ENCODE results near the gene EFNA5. TPM values are rescaled to one million over a fixed set of nuclear protein-coding genes. Genes with fewer than 3 reads are reported as not detected.

The EFNA5 gene
- total RNA-seq, 2 donors from 2014 or later = 6.0 to 13.5 TPM

DNA sequence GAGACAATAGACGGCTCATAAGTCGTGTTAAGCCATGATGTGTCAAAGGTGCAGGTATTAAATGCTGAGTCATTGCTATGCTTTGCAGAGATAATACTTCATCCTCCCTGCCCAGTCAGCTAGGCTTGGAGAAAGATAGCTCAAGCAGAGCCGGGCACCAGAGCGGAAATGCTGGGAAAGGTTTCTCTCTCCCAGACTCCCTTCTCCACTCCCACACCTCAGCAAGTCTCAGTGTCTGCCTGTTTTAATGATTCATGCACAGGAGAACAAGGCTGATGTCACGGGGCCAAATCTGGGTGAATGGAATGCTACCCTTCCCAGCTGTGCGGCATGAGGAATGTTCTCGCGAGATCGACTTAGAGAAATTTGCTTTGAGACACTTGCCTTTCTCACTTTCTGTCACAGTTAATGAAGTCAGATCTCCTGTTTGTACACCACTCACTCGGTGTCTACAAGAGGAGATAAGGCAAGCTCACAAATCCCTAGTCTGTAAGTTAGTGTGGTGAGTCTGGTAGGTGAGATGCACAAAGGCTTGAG, 204.4 kb downstream of the EFNA5 start:
- TF ChIP-seq, protein P1, sequence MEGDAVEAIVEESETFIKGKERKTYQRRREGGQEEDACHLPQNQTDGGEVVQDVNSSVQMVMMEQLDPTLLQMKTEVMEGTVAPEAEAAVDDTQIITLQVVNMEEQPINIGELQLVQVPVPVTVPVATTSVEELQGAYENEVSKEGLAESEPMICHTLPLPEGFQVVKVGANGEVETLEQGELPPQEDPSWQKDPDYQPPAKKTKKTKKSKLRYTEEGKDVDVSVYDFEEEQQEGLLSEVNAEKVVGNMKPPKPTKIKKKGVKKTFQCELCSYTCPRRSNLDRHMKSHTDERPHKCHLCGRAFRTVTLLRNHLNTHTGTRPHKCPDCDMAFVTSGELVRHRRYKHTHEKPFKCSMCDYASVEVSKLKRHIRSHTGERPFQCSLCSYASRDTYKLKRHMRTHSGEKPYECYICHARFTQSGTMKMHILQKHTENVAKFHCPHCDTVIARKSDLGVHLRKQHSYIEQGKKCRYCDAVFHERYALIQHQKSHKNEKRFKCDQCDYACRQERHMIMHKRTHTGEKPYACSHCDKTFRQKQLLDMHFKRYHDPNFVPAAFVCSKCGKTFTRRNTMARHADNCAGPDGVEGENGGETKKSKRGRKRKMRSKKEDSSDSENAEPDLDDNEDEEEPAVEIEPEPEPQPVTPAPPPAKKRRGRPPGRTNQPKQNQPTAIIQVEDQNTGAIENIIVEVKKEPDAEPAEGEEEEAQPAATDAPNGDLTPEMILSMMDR (IDR thresholded peaks at IDR 0.05) = no peak
- DNase-seq (ENCODE audit: low spot score) (no peak), ATAC-seq (ENCODE audit: insufficient number of reproducible peaks, low FRiP score, low read depth) (no peak)
- H3K4me3 ChIP-seq = no peak overlapping the region
- no peaks in the 10 kb centered on the region for H3K9me3 ChIP-seq
- H3K27ac ChIP-seq = peak overlapping the region in 1 of 2 donors; percentile 14
- H3K27me3 ChIP-seq (replicated peaks; ENCODE audit: insufficient read depth) = no peaks in the 10 kb centered on the region
- H3K4me1 ChIP-seq (ENCODE audit: control insufficient read depth in 1 of 2, low read depth in 2 of 2) = peaks cover 31 to 43% of the 10 kb centered on the region in 2 donors
- H3K36me3 ChIP-seq = no peaks in the 10 kb centered on the region

DNA sequence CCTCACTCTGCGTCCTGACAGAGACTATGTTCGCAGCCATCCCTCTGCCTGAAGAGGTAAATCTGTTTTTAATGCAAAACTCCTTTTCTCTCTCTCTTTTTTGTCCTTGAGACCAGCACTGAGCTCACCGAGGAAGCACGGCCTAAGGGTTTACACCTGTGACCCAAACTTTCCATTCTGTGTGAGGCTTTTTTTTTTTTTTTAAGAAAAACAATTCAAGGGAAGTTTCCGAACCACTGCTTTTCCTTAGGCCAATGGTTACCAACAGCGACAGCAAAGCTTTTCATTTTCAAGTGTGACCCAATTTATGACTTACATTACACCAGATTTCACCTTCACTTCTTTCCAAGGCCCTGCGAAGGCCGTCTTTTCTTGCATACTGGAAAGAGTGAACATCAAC, 205.9 kb downstream of the EFNA5 start:
- ATAC-seq (ENCODE audit: insufficient number of reproducible peaks, low FRiP score, low read depth) = no peak

DNA sequence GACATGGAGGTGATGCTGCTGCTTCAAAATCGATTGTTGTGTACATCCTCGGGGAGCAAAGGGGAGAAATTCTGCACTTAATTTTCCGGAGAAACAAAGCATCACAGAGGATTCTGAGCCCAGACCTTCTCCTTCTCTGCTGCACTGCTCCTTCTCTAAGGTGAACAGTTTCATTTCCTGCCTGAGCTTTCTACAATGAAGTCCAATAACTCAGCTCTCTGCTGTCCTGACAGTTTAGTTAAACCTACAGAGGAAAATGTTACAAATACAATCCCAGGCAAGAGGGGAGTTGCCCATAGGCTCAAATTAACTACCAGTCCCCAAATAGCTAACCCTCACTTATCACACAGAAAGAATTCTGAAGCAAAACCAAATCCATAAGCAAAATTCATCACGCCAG, 206.3 kb downstream of the EFNA5 start:
- ATAC-seq (ENCODE audit: insufficient number of reproducible peaks, low FRiP score, low read depth) (no peak), DNase-seq (ENCODE audit: low spot score) (no peak)
- H3K27me3 ChIP-seq (replicated peaks; ENCODE audit: insufficient read depth) = no peaks in the 10 kb centered on the region
- no peaks in the 10 kb centered on the region for H3K9me3 ChIP-seq
- H3K4me1 ChIP-seq (ENCODE audit: control insufficient read depth in 1 of 2, low read depth in 2 of 2) = peaks cover 26 to 34% of the 10 kb centered on the region in 2 donors
- no peak overlapping the region for H3K4me3 ChIP-seq
- no peaks in the 10 kb centered on the region for H3K36me3 ChIP-seq
- TF ChIP-seq, protein P1 (IDR thresholded peaks at IDR 0.05) = no peak
- H3K27ac ChIP-seq = no peak overlapping the region

More for the DNA sequence above, 205.9 kb downstream of the EFNA5 start:
- DNase-seq (ENCODE audit: low spot score) = no peak
- Histone ChIP-seq H3K27ac (no peak overlapping the region), H3K27me3 (replicated peaks; ENCODE audit: insufficient read depth) (no peaks in the 10 kb centered on the region), H3K9me3 (no peaks in the 10 kb centered on the region), H3K36me3 (no peaks in the 10 kb centered on the region), H3K4me1 (ENCODE audit: control insufficient read depth in 1 of 2, low read depth in 2 of 2) (peaks cover 27 to 38% of the 10 kb centered on the region in 2 donors), H3K4me3 (no peak overlapping the region)
- TF ChIP-seq, protein P1 (IDR thresholded peaks at IDR 0.05) = no peak

DNA sequence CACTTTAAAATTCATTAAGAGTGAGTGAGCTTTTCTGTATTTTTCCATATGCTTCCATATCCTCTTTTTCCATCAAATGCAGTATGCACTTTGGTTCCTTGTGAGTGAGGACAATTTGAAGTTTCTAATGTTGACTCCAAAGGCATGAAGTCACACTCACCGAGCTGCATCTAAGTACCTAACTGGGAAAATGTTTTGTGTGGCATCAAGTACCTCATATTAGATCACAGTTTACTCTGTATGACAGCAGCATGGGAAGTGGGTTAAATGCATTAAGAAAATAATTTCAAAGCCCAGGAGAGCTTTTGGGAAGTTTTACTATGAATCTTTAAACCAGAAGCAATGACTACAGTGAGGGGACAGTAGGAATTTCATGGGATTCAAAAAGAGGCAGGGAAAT, 207.0 kb downstream of the EFNA5 start:
- ATAC-seq (ENCODE audit: insufficient number of reproducible peaks, low FRiP score, low read depth) (no peak), DNase-seq (ENCODE audit: low spot score) (no peak)
- TF ChIP-seq, protein P1 (IDR thresholded peaks at IDR 0.05) = no peak

DNA sequence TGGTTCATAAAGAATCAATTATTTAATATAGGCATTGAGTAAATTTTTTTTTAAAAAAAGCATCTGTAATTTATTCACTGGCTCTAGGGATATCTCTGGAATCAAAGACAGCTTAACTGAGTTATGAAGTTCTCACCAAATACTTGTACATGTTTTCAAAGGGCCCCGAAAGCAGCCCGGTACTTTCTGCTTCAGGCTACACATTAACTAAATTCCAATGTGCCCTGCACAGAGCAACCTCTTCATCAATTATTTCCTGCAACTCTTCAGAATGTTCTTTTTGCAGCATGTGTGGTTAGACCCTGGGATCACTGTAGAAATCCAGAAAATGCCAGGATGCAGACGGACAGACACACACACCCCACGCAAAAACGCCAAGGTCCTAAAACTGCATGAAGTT, 209.0 kb downstream of the EFNA5 start:
- TF ChIP-seq, protein P1 (IDR thresholded peaks at IDR 0.05) = no peak
- no peaks in the 10 kb centered on the region for H3K27me3 ChIP-seq (replicated peaks; ENCODE audit: insufficient read depth)
- ATAC-seq (ENCODE audit: insufficient number of reproducible peaks, low FRiP score, low read depth) (no peak), DNase-seq (ENCODE audit: low spot score) (no peak)
- peaks cover 9% of the 10 kb centered on the region in 2 donors for H3K4me1 ChIP-seq (ENCODE audit: control insufficient read depth in 1 of 2, low read depth in 2 of 2)
- no peak overlapping the region for H3K4me3 ChIP-seq
- H3K27ac ChIP-seq = no peak overlapping the region
- H3K36me3 ChIP-seq = no peaks in the 10 kb centered on the region
- H3K9me3 ChIP-seq = no peaks in the 10 kb centered on the region

More for the DNA sequence above, 207.0 kb downstream of the EFNA5 start:
- no peak overlapping the region for H3K4me3 ChIP-seq
- no peaks in the 10 kb centered on the region for H3K27me3 ChIP-seq (replicated peaks; ENCODE audit: insufficient read depth)
- no peak overlapping the region for H3K27ac ChIP-seq
- no peaks in the 10 kb centered on the region for H3K36me3 ChIP-seq
- no peaks in the 10 kb centered on the region for H3K9me3 ChIP-seq
- H3K4me1 ChIP-seq (ENCODE audit: control insufficient read depth in 1 of 2, low read depth in 2 of 2) = peaks cover 19 to 27% of the 10 kb centered on the region in 2 donors
